Measurements from ENCODE around the gene RHPN2. TPM values are rescaled to one million over a fixed set of nuclear protein-coding genes. Genes with fewer than 3 reads are reported as not detected.
"Not testable (repeated sequence)": the region's sequence is repeated elsewhere in the genome, so short reads cannot be mapped to it uniquely, and the experiment has no call there.

RHPN2 gene
- total RNA-seq, 2 experiments from 2014 or later: 1.6 to 1.8 TPM

DNA sequence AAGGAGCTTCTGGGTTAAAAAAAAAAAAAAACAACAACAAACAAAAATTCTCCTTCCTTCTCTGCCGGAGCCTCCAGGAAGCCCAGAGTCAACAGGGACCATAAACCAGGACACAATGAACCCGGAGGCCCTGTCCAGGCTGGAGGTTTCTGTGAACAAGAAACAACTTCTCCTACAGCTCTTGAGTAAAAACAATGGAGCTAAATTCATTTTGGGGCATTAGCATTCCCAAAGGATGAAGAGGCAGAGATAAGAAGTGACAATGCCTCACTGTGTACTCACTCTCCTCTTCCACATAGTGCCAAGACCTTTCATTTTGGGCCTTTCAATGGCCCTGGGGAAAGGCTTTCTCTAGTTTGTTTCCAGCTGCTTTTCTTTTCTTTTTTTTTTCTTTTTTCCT lies 9.0 kb downstream of the RHPN2 start:
- no peak overlapping the region for H3K4me3 Mint-ChIP-seq
- no peaks in the 10 kb centered on the region for H3K4me1 Mint-ChIP-seq
- no peaks in the 10 kb centered on the region for H3K36me3 Mint-ChIP-seq
- peaks cover 5% of the 10 kb centered on the region for H3K27me3 Mint-ChIP-seq
- DNase-seq (no peak), ATAC-seq (ENCODE audit: low read depth) (no peak)
- POLR2A ChIA-PET: interaction anchor here (1.0 kb wide), 1 partner anchor 25 kb away, joined by 3 read pairs; the partner anchor contains the start of gene GPATCH1
- H3K27ac Mint-ChIP-seq: no peak overlapping the region
- no peaks in the 10 kb centered on the region for H3K9me3 Mint-ChIP-seq

DNA sequence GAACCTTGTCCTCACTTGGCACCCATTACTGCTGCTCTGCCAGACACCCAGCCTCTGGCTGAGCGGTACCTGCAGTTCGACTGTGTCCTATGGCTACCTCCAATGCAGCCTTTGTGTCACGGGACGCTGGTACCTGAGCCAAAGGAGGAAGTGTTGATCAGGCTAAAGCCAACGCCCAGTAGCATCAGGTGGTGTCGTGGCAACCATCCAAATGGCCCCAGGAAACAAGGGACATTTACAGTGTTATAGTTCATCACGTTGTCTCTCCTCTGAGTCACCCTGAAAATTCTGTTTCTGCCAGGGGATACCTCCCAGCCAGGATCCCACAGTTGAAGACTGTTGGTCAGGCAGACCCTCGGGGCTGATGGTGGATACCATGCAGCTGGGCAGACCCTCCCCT lies 10.1 kb downstream of the RHPN2 start:
- H3K36me3 Mint-ChIP-seq: no peaks in the 10 kb centered on the region

DNA sequence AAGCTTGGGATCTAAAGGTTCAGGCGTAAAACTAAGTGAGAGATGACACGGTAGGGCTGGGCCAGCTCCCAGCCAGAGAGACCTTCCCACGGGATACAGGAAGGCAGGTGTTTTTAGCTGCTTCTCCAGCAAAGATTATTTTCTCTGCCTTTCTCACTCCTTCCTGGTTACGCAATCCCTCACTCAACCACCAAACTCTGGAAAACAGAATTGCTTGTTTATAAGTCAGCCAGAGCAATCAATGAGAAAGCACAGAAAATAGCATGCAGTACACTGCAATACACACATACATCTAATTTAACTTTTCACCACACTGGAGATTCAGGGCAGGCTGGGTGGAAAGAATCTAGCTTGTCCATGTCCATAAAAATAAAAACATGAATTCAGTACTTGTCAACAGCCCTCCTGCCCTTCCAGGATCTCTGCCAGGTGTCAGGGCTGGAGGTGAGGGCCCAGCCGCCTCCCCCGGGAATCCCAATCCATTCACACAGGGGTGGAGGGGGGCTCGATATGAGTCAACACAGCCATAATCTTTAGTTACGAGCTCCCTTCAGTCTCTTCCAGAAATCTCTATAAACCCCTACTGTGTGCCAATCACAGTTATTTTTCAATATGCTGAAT lies 12.2 kb downstream of the RHPN2 start:
- Mint-ChIP-seq H3K27me3 (peaks cover 3% of the 10 kb centered on the region), H3K4me1 (no peaks in the 10 kb centered on the region), H3K4me3 (no peak overlapping the region), H3K36me3 (no peaks in the 10 kb centered on the region), H3K27ac (no peak overlapping the region), H3K9me3 (no peaks in the 10 kb centered on the region)
- ATAC-seq (ENCODE audit: low read depth) (no peak), DNase-seq (no peak)
- POLR2A ChIA-PET: no interaction called here

More for the DNA sequence above, 10.1 kb downstream of the RHPN2 start:
- ATAC-seq (ENCODE audit: low read depth): no peak
- Mint-ChIP-seq H3K27ac (no peak overlapping the region), H3K4me3 (no peak overlapping the region), H3K4me1 (no peaks in the 10 kb centered on the region), H3K27me3 (peaks cover 3% of the 10 kb centered on the region), H3K9me3 (no peaks in the 10 kb centered on the region)
- POLR2A ChIA-PET: no interaction called here
- no peak for DNase-seq

DNA sequence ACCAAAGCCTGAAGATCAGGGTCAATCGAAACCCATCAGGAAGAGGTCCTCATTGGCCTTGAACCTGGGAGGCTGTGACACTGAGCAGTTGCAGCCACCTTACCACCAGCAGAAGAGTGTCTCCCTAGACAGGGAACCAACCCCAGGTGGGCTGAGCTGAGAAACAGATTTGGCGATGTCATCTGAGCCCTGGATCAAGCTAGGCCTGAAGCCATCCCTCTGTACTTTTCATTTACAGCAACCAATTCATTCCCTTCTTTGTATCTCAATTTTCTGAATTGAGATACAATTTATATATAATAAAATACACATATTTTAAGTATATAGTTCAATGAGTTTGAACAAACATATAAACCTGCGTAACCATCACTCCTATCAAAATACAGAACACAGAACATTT lies 14.6 kb downstream of the RHPN2 start:
- no peaks in the 10 kb centered on the region for H3K9me3 Mint-ChIP-seq
- no peak for ATAC-seq (ENCODE audit: low read depth)
- H3K27ac Mint-ChIP-seq: no peak overlapping the region
- H3K27me3 Mint-ChIP-seq: peaks cover 3% of the 10 kb centered on the region
- no peak for DNase-seq
- no peaks in the 10 kb centered on the region for H3K36me3 Mint-ChIP-seq
- POLR2A ChIA-PET: no interaction called here
- no peak overlapping the region for H3K4me3 Mint-ChIP-seq
- no peaks in the 10 kb centered on the region for H3K4me1 Mint-ChIP-seq

DNA sequence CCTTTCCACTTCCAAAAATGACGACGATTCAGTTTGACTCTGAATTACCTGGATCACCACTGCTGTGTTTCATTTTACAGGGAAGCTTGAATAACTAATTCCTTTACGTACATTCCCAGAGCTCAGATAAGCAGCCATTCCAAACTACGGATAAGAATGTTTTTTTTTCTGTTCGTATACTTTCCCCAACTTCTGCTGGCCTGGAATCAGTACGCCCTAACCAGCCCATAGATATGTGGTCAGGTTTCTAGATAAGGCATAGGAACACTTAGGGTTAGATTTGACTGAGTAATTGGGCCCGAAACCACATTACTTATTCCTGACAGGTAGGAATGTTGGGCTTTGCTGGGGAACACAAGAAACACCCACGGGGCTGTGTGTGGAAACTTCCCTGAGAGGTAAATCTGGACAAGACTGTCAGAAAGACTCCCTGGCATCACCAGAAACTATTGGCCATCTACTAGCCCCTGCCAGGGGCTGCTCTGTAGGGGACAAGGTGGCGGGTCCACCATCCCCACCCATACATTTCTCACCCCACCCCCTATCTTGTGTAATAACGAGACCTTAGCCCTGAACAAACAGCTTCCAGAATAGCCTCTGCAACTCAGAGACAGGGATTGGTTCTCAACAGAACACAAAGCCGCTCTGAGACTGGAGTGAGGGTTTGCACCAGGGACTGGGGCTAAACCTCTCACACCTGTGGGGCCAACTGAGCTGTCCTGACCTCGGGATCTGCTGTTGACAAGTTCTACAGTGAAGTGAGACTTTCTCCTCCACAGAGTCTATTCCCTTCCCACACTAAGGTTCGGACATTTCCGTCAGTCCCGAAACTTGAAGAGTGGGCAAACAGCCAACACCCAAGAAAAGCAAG lies 15.6 kb downstream of the RHPN2 start:
- POLR2A ChIA-PET: no interaction called here
- peaks cover 3% of the 10 kb centered on the region for H3K27me3 Mint-ChIP-seq
- ATAC-seq (ENCODE audit: low read depth) (no peak), DNase-seq (no peak)
- H3K4me1 Mint-ChIP-seq: no peaks in the 10 kb centered on the region
- H3K4me3 Mint-ChIP-seq: no peak overlapping the region
- H3K9me3 Mint-ChIP-seq: no peaks in the 10 kb centered on the region
- no peak overlapping the region for H3K27ac Mint-ChIP-seq
- H3K36me3 Mint-ChIP-seq: no peaks in the 10 kb centered on the region

DNA sequence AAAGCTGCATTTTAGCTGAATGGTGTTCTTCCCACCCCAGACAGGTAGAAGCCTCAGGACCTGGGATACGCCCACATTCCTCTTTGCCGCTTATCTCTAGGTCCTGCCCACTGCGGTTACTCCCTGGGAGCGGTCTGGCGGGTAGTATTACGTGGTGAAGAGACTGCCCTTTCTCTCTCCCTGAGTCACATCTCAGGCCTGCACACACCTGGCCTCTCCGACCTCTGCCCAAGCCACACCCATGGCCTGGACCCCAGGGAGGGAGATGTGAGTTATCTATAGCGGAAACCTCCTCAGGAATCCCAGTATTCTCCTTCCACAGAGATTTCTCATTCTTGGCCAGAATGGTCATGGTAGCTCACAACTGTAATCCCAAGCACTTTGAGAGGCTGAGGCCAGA lies 17.3 kb downstream of the RHPN2 start:
- no peak for DNase-seq
- no peaks in the 10 kb centered on the region for H3K4me1 Mint-ChIP-seq
- no peaks in the 10 kb centered on the region for H3K9me3 Mint-ChIP-seq
- ATAC-seq (ENCODE audit: low read depth): no peak
- no peak overlapping the region for H3K27ac Mint-ChIP-seq
- H3K36me3 Mint-ChIP-seq: no peaks in the 10 kb centered on the region
- no peak overlapping the region for H3K4me3 Mint-ChIP-seq
- POLR2A ChIA-PET: no interaction called here
- H3K27me3 Mint-ChIP-seq: no peaks in the 10 kb centered on the region

DNA sequence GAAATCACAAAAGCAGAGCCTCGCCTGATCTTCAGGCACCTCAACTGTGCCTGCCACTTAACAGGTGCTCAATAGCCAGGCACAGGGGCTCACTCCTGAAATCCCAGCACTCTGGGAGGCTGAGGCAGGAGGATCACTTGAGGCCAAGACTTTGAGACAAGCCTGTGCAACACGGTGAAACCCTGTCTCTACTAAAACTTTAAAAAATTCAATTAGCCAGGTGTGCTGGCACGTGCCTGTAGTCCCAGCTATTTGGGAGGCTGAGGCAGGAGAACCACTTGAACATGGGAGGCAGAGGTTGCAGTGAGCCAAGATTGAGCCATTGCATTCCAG lies 22.9 kb downstream of the RHPN2 start:
- H3K4me3 Mint-ChIP-seq; POLR2A ChIA-PET; ATAC-seq (ENCODE audit: low read depth); DNase-seq; H3K27ac Mint-ChIP-seq; H3K27me3 Mint-ChIP-seq; H3K9me3 Mint-ChIP-seq; H3K36me3 Mint-ChIP-seq: not testable (repeated sequence)
- peaks cover 12% of the 10 kb centered on the region for H3K4me1 Mint-ChIP-seq

DNA sequence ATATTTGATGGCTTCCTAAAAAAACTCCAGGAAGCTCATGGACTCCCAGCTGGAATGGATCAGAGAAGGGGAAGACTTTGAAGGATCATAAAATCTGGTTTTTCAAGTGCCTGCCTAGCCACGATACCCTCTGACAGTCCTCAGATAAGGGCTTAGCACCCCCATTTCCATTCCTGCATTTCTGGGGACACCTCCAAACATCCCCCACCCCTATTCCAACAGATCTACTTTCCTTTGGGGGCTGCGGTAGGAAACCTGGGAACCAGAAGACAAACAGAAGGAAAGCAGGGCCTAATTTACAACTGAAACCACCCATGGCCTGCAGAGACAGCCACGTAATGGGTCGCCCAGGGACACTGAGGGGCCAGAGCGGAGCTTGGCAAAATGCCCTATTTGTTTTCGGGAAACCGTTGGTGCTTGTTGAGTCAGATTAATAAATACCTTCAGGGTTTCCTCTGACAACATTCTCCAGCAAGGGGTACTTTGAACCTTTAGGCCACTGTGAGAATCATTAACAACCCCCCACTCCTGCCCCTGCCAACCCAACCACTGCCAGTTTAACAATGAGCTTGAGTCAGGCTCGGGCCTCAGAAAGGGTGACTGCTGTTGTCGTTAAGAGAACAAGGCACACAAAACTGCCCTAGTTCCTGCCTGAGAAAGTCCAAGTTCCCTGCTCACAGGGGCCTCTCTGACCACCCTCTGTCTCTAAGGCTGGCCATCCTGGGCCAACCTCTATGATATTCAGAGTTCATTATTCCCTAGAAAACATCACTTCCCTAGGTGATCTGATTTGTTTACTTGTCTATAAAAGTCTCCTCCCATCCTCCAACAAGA lies 23.5 kb downstream of the RHPN2 start:
- POLR2A ChIA-PET: interaction anchor here (1.2 kb wide), 1 partner anchor 348 kb away, joined by 3 read pairs; no protein-coding TSS in a partner anchor
- H3K9me3 Mint-ChIP-seq: no peaks in the 10 kb centered on the region
- no peaks in the 10 kb centered on the region for H3K36me3 Mint-ChIP-seq
- no peaks in the 10 kb centered on the region for H3K27me3 Mint-ChIP-seq
- ATAC-seq (ENCODE audit: low read depth) (no peak), DNase-seq (no peak)
- H3K4me1 Mint-ChIP-seq: peaks cover 12% of the 10 kb centered on the region
- no peak overlapping the region for H3K27ac Mint-ChIP-seq
- H3K4me3 Mint-ChIP-seq: no peak overlapping the region

DNA sequence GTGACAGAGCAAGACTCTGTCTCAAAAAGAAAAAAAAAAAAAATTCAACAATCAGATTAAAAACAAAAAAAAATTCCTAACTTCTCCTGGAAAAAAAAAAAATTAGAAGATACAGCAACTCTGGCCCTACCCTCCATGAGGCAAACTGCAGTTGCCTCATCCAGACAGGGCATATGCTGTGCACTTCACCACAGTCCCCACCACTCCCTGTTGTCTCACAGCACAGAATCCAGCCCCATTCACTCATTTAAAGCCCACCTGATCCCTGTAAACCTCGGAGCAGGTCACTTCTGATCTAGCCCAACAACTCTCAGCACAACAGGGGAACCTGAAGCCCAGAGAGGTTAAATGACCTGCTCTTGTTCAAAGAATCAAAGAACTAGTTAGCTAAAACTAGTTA lies 24.9 kb downstream of the RHPN2 start:
- no peak for ATAC-seq (ENCODE audit: low read depth)
- no peaks in the 10 kb centered on the region for H3K27me3 Mint-ChIP-seq
- DNase-seq: no peak
- POLR2A ChIA-PET: no interaction called here
- no peak overlapping the region for H3K27ac Mint-ChIP-seq
- H3K4me3 Mint-ChIP-seq: no peak overlapping the region
- H3K4me1 Mint-ChIP-seq: peaks cover 12% of the 10 kb centered on the region
- no peaks in the 10 kb centered on the region for H3K9me3 Mint-ChIP-seq
- H3K36me3 Mint-ChIP-seq: no peaks in the 10 kb centered on the region

DNA sequence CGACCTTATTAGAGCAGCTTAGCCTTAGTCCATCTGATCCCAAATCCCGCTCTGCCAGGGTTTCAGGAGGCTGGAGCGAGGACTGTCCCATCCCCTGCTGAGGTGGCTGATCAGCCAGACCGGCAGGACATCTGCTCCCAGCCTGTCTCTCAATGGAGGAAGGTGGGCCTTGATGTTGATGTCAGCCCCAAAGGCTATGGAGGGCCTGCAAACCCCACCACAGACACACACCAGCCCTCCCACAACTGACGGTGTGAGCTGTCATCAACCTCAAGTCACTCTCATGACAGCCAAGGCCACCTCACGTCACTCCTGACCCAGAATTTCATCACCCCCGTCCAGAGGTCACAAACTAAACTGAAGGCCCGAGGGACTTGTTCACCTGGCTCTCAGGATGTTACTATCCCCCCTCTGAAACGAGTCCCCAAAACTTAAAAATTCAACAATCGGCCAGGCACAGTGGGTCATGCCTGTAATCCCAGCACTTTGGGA lies 25.5 kb downstream of the RHPN2 start:
- no peaks in the 10 kb centered on the region for H3K27me3 Mint-ChIP-seq
- peaks cover 12% of the 10 kb centered on the region for H3K4me1 Mint-ChIP-seq
- no peaks in the 10 kb centered on the region for H3K36me3 Mint-ChIP-seq
- DNase-seq (no peak), ATAC-seq (ENCODE audit: low read depth) (no peak)
- no peak overlapping the region for H3K4me3 Mint-ChIP-seq
- POLR2A ChIA-PET: no interaction called here
- H3K27ac Mint-ChIP-seq: no peak overlapping the region
- no peaks in the 10 kb centered on the region for H3K9me3 Mint-ChIP-seq

DNA sequence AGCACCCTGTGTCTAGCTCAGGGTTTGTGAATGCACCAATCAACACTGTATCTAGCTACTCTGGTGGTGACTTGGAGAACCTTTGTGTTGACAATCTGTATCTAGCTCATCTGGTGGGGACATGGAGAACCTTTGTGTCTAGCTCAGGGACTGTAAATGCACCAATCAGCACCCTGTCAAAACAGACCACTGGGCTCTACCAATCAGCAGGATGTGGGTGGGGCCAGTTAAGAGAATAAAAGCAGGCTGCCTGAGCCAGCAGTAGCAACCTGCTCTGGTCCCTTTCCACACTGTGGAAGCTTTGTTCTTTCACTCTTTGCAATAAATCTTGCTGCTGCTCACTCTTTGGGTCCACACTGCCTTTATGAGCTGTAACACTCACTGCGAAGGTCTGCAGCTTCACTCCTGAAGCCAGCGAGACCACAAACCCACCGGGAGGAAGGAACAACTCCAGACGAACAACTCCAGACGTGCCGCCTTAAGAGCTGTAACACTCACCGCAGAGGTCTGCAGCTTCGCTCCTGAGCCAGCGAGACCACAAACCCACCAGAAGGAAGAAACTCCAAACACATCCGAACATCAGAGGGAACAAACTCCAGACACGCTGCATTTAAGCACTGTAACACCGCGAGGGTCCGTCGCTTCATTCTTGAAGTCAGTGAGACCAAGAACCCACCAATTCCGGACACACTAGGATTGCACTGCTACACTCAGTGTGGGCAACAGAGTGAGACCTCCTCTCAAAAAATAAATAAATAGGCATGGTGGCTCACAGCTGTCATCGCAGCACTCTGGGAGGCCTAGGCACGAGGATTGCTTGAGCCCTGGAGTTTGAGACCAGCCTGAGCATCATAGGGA lies 27.3 kb downstream of the RHPN2 start:
- POLR2A ChIA-PET; H3K36me3 Mint-ChIP-seq; H3K9me3 Mint-ChIP-seq; ATAC-seq (ENCODE audit: low read depth); H3K27me3 Mint-ChIP-seq: not testable (repeated sequence)
- H3K27ac Mint-ChIP-seq: peak overlapping the region; percentile 73
- DNase-seq: peak; percentile 36
- H3K4me1 Mint-ChIP-seq: peaks cover 12% of the 10 kb centered on the region
- peak overlapping the region; percentile 73 for H3K4me3 Mint-ChIP-seq

DNA sequence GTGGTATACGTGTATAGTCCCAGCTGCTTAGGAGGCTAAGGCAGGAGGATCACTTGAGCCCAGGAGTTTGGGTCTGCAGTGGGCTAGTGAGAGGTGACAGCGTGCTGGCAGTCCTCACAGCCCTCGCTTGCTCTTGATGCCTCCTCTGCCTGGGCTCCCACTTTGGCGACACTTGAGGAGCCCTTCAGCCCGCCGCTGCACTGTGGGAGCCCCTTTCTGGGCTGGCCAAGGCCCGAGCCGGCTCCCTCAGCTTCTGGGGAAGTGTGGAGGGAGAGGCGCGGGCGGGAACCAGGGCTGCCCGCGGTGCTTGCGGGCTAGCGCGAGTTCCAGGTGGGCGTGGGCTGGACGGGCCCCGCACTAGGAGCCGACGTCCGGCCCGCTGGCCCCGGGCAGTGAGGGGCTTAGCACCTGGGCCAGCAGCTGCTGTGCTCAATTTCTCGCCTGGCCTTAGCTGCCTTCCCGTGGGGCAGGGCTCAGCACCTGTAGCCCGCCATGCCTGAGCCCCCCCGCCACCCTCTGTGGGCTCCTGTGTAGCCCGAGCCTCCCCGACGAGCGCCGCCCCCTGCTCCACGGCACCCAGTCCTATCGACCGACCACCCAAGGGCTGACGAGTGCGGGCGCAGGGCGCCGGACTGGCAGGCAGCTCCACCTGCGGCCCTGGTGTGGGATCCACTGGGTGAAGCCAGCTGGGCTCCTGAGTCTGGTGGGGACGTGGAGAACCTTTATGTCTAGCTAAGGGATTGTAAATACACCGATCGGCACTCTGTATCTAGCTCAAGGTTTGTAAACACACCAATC lies 28.1 kb downstream of the RHPN2 start:
- H3K36me3 Mint-ChIP-seq; DNase-seq; ATAC-seq (ENCODE audit: low read depth); H3K9me3 Mint-ChIP-seq; POLR2A ChIA-PET; H3K27me3 Mint-ChIP-seq: not testable (repeated sequence)
- Mint-ChIP-seq H3K27ac (peak overlapping the region; percentile 73), H3K4me1 (peaks cover 12% of the 10 kb centered on the region), H3K4me3 (peak overlapping the region; percentile 73)

Measured in activated naive CD8-positive, alpha-beta T cell treated with anti-CD3 and anti-CD28 coated beads, Interleukin-2, amount 10 ng/mL, durations not matched to agents 7 days and 5 days (primary cell).